ENCODE data around the gene SEMA3E. TPM values are rescaled to one million over a fixed set of nuclear protein-coding genes. Genes with fewer than 3 reads are reported as not detected.

The SEMA3E gene
- polyA plus RNA-seq, 1 of the 3 experiments (the other 2 are of a cell fraction) = under 0.01 TPM

- DNase-seq = no peak
- H3K9me2 ChIP-seq = no peaks in the 10 kb centered on the region
- ChIA-PET POLR2A (no interaction called here), CTCF (interaction anchor here (1.9 kb wide), 1 partner anchor 10 kb away, joined by 6 read pairs; no protein-coding TSS in a partner anchor)
- no peaks in the 10 kb centered on the region for H3K36me3 ChIP-seq (replicated peaks in 1 of 2; ENCODE audit: control insufficient read depth in 1 of 2, insufficient read depth in 2 of 2, low read length in 1 of 2)
- H3F3A ChIP-seq (replicated peaks; ENCODE audit: insufficient read depth) = no peaks in the 10 kb centered on the region
- H3K9ac ChIP-seq = no peak overlapping the region
- no peak overlapping the region for H3K4me3 ChIP-seq (ENCODE audit: low read depth in 2 of 2, low read length in 1 of 2)
- TF ChIP-seq PBX3 (IDR thresholded peaks at IDR 0.05) = no peak
- TF ChIP-seq YY1 (IDR thresholded peaks at IDR 0.05; ENCODE audit: low read depth) = no peak
- TF ChIP-seq RCOR1 (IDR thresholded peaks at IDR 0.05; ENCODE audit: low read length) = no peak
- no peak for TF ChIP-seq FOSL2 (IDR thresholded peaks at IDR 0.05; ENCODE audit: borderline replicate concordance, low read depth)
- TF ChIP-seq RFX5 (IDR thresholded peaks at IDR 0.05; ENCODE audit: low read length) = no peak
- TF ChIP-seq FOXJ3 (CRISPR knock-in tag; IDR thresholded peaks at IDR 0.05) = no peak
- H3K9me3 ChIP-seq = no peaks in the 10 kb centered on the region
- WGBS (ENCODE audit: low lambda C conversion rate) = 62% methylated on average over 3 of the region's 3 CpGs
- H3K27me3 ChIP-seq (ENCODE audit: insufficient read depth) = no peaks in the 10 kb centered on the region
- H3K4me1 ChIP-seq (ENCODE audit: control insufficient read depth in 1 of 2, insufficient read depth in 2 of 2, low read depth in 1 of 2, low read length in 1 of 2) = peaks cover 0 to 6% of the 10 kb centered on the region in 2 experiments; a peak in 1 of 4 replicates
- no peaks in the 10 kb centered on the region for H3K79me2 ChIP-seq (ENCODE audit: insufficient read depth)
- no peak overlapping the region for H2AFZ ChIP-seq (ENCODE audit: low read depth)
- H4K20me1 ChIP-seq (ENCODE audit: insufficient read depth) = no peaks in the 10 kb centered on the region
- H3K4me2 ChIP-seq = no peak overlapping the region
- no peak overlapping the region for H3K27ac ChIP-seq (ENCODE audit: low read depth in 2 of 2, low read length in 1 of 2)
Observed at GRCh38 chr7:83528925-83529423, 120.0 kb downstream of the SEMA3E start.

- H3K36me3 ChIP-seq (replicated peaks in 1 of 2; ENCODE audit: control insufficient read depth in 1 of 2, insufficient read depth in 2 of 2, low read length in 1 of 2) = no peaks in the 10 kb centered on the region
- H3K9me2 ChIP-seq = no peaks in the 10 kb centered on the region
- H3K4me2 ChIP-seq = no peak overlapping the region
- no peak overlapping the region; a peak in 1 of 4 replicates for H3K27ac ChIP-seq (ENCODE audit: low read depth in 2 of 2, low read length in 1 of 2)
- no peaks in the 10 kb centered on the region for H3K9me3 ChIP-seq
- H3K4me3 ChIP-seq (ENCODE audit: low read depth in 2 of 2, low read length in 1 of 2) = no peak overlapping the region
- no peaks in the 10 kb centered on the region for H3K27me3 ChIP-seq (ENCODE audit: insufficient read depth)
- no peak overlapping the region for H3K9ac ChIP-seq
- WGBS (ENCODE audit: low lambda C conversion rate) = 71% methylated on average over 4 of the region's 4 CpGs
- no peak for DNase-seq
- H3K4me1 ChIP-seq (ENCODE audit: control insufficient read depth in 1 of 2, insufficient read depth in 2 of 2, low read depth in 1 of 2, low read length in 1 of 2) = no peaks in the 10 kb centered on the region; a peak in 1 of 4 replicates
- H3F3A ChIP-seq (replicated peaks; ENCODE audit: insufficient read depth) = no peaks in the 10 kb centered on the region
- no peak for TF ChIP-seq FOXM1 (IDR thresholded peaks at IDR 0.05; ENCODE audit: low read depth)
- TF ChIP-seq PBX3 (IDR thresholded peaks at IDR 0.05) = no peak
- peak; percentile 76 for TF ChIP-seq TEAD4 (IDR thresholded peaks at IDR 0.05; ENCODE audit: borderline replicate concordance, insufficient read depth)
- peak; percentile 45; the same call in 1 of the 2 replicates for TF ChIP-seq FOSL2 (IDR thresholded peaks at IDR 0.05; ENCODE audit: borderline replicate concordance, low read depth)
- no peak for TF ChIP-seq CHD2 (IDR thresholded peaks at IDR 0.05; ENCODE audit: low read length, partially characterized antibody)
- TF ChIP-seq TCF12 (IDR thresholded peaks at IDR 0.05) = peak; percentile 68
- peak in 1 of 2 experiments; percentile 57; a peak in 1 of 4 replicates for TF ChIP-seq EP300 (IDR thresholded peaks at IDR 0.05; ENCODE audit: borderline replicate concordance in 1 of 2, low read depth in 1 of 2, low read length in 1 of 2)
- TF ChIP-seq NFIC (IDR thresholded peaks at IDR 0.05; ENCODE audit: borderline replicate concordance) = peak; percentile 6; the same call in 1 of the 2 replicates
- TF ChIP-seq JUND (IDR thresholded peaks at IDR 0.05) = peak; percentile 58
- no peaks in the 10 kb centered on the region for H3K79me2 ChIP-seq (ENCODE audit: insufficient read depth)
- POLR2A ChIA-PET = no interaction called here
- no peaks in the 10 kb centered on the region for H4K20me1 ChIP-seq (ENCODE audit: insufficient read depth)
- CTCF ChIA-PET = interaction anchor here (0.6 kb wide), 1 partner anchor 257 kb away, joined by 3 read pairs; no protein-coding TSS in a partner anchor
- no peak overlapping the region for H2AFZ ChIP-seq (ENCODE audit: low read depth)
Observed at GRCh38 chr7:83524277-83525075, 124.5 kb downstream of the SEMA3E start.

Measured in SK-N-SH (cell line).